Right atrium auricular region (tissue), 2 donors: ENCODE measurements around the gene PTPRK. TPM values are rescaled to one million over a fixed set of nuclear protein-coding genes. Genes with fewer than 3 reads are reported as not detected.

Experiments used
- DNase-seq: peaks from one replicate; pipeline ENCODE4 v3.0.0-alpha.2; 2019; ENCODE audit warnings: low spot score
- H3K27ac ChIP-seq, 2 donors: fragments of 200-600 bp; sonication (generic); 1 replicate in 1 of 2; 2 replicates in 1 of 2; pipeline ENCODE4 v1.5.1; 2016 to 2019
- H3K27me3 ChIP-seq, 2 donors: fragments of 200-600 bp; sonication (generic); one replicate each; pipeline versions ENCODE4 v1.5.1 to v1.6.0; 2017 to 2019
- H3K36me3 ChIP-seq: fragments of 200-600 bp; sonication (generic); one replicate; pipeline ENCODE4 v1.5.1; 2016
- H3K4me1 ChIP-seq, 2 donors: fragments of 200-600 bp; sonication (generic); one replicate each; pipeline versions ENCODE4 v1.5.1 to v1.6.0; 2017 to 2019
- H3K4me3 ChIP-seq, 2 donors: fragments of 200-600 bp; sonication (generic); 1 replicate in 1 of 2; 2 replicates in 1 of 2; pipeline ENCODE4 v1.5.1; 2017 to 2019; ENCODE audit warnings: mild to moderate bottlenecking in 1 of 2, moderate library complexity in 1 of 2
- H3K9me3 ChIP-seq, 2 donors: fragments of 200-600 bp; sonication (generic); one replicate each; pipeline ENCODE4 v1.5.1; 2019
- total RNA-seq, 2 donors: library from RNA; depleted of rRNA; stranded (reverse); fragments of >200 nt; gene quantifications; one replicate each; pipeline ENCODE4 v1.1.0, GENCODE V29; 2016
- TF ChIP-seq, protein P1 (sequence below), 2 donors: fragments of 200-600 bp; sonication (generic); IDR thresholded peaks; one replicate each; pipeline ENCODE4 v1.5.1; 2019; ENCODE audit warnings: antibody characterized with exemption in 2 of 2

Gene PTPRK
- total RNA-seq, 2 donors from 2014 or later, result 24.5 to 36.4 TPM

DNA sequence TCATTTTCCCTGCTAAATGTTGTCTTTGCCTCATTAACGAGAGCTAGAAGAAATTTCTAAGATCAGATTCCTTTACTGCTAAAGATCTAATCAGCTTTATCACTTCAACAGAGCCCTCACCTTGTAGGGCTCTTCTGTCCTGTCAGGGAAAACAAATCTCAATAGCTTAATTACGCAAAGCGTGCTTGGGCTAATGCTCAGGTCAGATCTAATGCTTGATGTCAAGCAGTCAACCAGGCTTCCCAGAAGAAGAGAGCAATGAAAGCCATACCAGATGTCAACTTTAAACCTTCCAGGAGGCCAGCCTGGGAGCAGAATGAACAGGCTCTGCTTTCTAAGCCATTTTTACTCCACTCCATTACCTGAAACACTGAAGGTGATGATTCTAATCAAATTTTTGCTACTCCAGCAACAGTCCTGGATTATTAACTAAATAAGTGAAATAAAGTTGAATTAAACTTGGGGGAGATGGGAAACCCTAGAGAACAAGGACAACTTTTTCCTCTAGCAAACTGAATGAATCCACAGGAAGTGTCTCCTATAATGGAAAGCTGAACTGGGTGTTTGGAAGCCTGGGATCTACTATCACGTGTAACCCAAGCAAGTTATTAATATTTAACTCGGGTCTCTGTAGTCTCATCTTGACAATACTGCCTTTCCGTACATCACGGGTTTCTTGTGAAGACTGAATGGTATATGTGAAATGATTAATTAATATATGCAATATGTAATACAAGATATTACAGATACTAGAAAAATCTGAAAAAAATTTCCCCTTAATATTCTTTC lies 273.7 kb downstream of the PTPRK start:
- no peak for DNase-seq
- TF ChIP-seq, protein P1, sequence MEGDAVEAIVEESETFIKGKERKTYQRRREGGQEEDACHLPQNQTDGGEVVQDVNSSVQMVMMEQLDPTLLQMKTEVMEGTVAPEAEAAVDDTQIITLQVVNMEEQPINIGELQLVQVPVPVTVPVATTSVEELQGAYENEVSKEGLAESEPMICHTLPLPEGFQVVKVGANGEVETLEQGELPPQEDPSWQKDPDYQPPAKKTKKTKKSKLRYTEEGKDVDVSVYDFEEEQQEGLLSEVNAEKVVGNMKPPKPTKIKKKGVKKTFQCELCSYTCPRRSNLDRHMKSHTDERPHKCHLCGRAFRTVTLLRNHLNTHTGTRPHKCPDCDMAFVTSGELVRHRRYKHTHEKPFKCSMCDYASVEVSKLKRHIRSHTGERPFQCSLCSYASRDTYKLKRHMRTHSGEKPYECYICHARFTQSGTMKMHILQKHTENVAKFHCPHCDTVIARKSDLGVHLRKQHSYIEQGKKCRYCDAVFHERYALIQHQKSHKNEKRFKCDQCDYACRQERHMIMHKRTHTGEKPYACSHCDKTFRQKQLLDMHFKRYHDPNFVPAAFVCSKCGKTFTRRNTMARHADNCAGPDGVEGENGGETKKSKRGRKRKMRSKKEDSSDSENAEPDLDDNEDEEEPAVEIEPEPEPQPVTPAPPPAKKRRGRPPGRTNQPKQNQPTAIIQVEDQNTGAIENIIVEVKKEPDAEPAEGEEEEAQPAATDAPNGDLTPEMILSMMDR (IDR thresholded peaks at IDR 0.05), result no peak
- H3K27ac ChIP-seq, result no peak overlapping the region
- no peaks in the 10 kb centered on the region for H3K36me3 ChIP-seq
- H3K4me1 ChIP-seq, result no peaks in the 10 kb centered on the region
- H3K4me3 ChIP-seq, result no peak overlapping the region
- H3K27me3 ChIP-seq, result no peaks in the 10 kb centered on the region
- H3K9me3 ChIP-seq, result no peaks in the 10 kb centered on the region

GRCh38 chr6:128244751-128245405 lies 275.5 kb downstream of the PTPRK start:
- H3K4me1 ChIP-seq, result peaks cover 0 to 13% of the 10 kb centered on the region in 2 donors
- H3K27ac ChIP-seq, result no peak overlapping the region
- no peak overlapping the region for H3K4me3 ChIP-seq
- DNase-seq, result no peak
- H3K9me3 ChIP-seq, result no peaks in the 10 kb centered on the region
- H3K36me3 ChIP-seq, result no peaks in the 10 kb centered on the region
- TF ChIP-seq, protein P1 (IDR thresholded peaks at IDR 0.05), result no peak
- no peaks in the 10 kb centered on the region for H3K27me3 ChIP-seq

DNA sequence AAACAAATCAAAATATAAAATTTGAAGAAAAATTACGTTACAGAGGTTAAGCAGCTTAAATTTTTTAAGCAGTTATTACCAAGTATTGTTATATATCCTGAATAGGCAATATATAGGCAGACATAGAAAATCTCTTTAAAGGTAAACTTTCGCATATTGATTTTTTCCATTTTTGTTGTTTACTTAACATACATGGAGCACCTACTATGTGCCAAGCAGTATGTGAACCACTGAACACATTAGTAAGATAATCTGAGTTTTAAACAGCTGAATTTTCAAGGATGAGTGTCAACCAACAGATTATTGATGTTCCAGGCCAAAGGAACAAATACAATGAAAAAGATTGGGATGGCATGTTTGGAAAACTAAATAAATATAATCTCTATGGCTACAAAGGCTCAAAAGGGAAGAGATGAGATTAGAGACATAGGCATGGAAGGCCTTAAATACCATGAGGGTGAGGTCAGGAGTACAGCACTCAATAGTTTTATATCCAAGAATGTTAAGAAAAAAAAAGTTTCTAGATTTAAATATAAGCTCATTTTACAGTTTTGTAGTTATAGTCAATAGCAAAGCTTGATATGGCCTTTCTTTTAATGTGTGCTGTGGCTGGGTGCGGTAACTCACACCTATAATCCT lies 277.5 kb downstream of the PTPRK start:
- Histone ChIP-seq H3K9me3 (no peaks in the 10 kb centered on the region), H3K27me3 (no peaks in the 10 kb centered on the region), H3K36me3 (no peaks in the 10 kb centered on the region), H3K4me3 (no peak overlapping the region), H3K4me1 (peaks cover 0 to 19% of the 10 kb centered on the region in 2 donors), H3K27ac (no peak overlapping the region)
- DNase-seq, result no peak
- TF ChIP-seq, protein P1 (IDR thresholded peaks at IDR 0.05), result no peak

GRCh38 chr6:128241216-128241615 lies 279.2 kb downstream of the PTPRK start:
- Histone ChIP-seq H3K4me1 (peaks cover 0 to 19% of the 10 kb centered on the region in 2 donors), H3K9me3 (no peaks in the 10 kb centered on the region), H3K4me3 (no peak overlapping the region), H3K27me3 (no peaks in the 10 kb centered on the region), H3K36me3 (no peaks in the 10 kb centered on the region), H3K27ac (no peak overlapping the region)
- no peak for DNase-seq
- TF ChIP-seq, protein P1 (IDR thresholded peaks at IDR 0.05), result no peak

GRCh38 chr6:128240024-128240428 lies 280.4 kb downstream of the PTPRK start:
- Histone ChIP-seq H3K4me3 (no peak overlapping the region), H3K27ac (no peak overlapping the region), H3K4me1 (peaks cover 0 to 19% of the 10 kb centered on the region in 2 donors), H3K36me3 (no peaks in the 10 kb centered on the region), H3K9me3 (no peaks in the 10 kb centered on the region), H3K27me3 (no peaks in the 10 kb centered on the region)
- no peak for DNase-seq
- TF ChIP-seq, protein P1 (IDR thresholded peaks at IDR 0.05), result no peak
